Natural killer cell treated with Interleukin-12 subunit alpha and Interleukin-12 subunit beta and Interleukin-15 and Interleukin-18, amount 100 ng/mL, for 72 hours (primary cell): ENCODE results near the gene PEX1. TPM values are rescaled to one million over a fixed set of nuclear protein-coding genes. Genes with fewer than 3 reads are reported as not detected.
"Not testable (repeated sequence)": the region's sequence is repeated elsewhere in the genome, so short reads cannot be mapped to it uniquely, and the experiment has no call there.

Experiments
- ATAC-seq, 2 donors: fragments of 150-1000 bp; cut with Tn5 transposase in 1 of 2; sonication (Bioruptor Pico), chemical (Tn5 transposase) in 1 of 2; 2 replicates each; pipeline ENCODE4 v1.10.0; 2021
- DNase-seq: peaks from one replicate; pipeline ENCODE4 v3.0.0; 2022; ENCODE audit warnings: low spot score
- H3K27ac Mint-ChIP-seq, 2 donors: 1 replicate in 1 of 2; 2 replicates in 1 of 2; pipeline ENCODE4 v1.8.0; 2022; ENCODE audit warnings: mixed read lengths in 2 of 2, mild to moderate bottlenecking in 1 of 2, moderate library complexity in 1 of 2
- H3K27me3 Mint-ChIP-seq, 2 donors: 1 replicate in 1 of 2; 2 replicates in 1 of 2; pipeline ENCODE4 v1.8.0; 2022; ENCODE audit warnings: mixed read lengths in 2 of 2
- H3K36me3 Mint-ChIP-seq: one replicate; pipeline ENCODE4 v1.8.0; 2022; ENCODE audit warnings: mixed read lengths
- H3K4me1 Mint-ChIP-seq, 2 donors: 1 replicate in 1 of 2; 2 replicates in 1 of 2; pipeline ENCODE4 v1.8.0; 2022; ENCODE audit warnings: low read depth in 2 of 2, mixed read lengths in 2 of 2, mild to moderate bottlenecking in 1 of 2
- H3K4me3 Mint-ChIP-seq: one replicate; pipeline ENCODE4 v1.8.0; 2022; ENCODE audit warnings: mixed read lengths
- H3K9me3 Mint-ChIP-seq: 2 replicates; pipeline ENCODE4 v1.8.0; 2022; ENCODE audit warnings: mixed read lengths
- total RNA-seq, 2 donors: library from RNA; stranded (reverse); gene quantifications; one replicate each; pipeline ENCODE4 v1.2.3, GENCODE V29; 2022

PEX1 gene
- 10 to 100 TPM; 11.5 to 15.8 TPM for total RNA-seq

DNA sequence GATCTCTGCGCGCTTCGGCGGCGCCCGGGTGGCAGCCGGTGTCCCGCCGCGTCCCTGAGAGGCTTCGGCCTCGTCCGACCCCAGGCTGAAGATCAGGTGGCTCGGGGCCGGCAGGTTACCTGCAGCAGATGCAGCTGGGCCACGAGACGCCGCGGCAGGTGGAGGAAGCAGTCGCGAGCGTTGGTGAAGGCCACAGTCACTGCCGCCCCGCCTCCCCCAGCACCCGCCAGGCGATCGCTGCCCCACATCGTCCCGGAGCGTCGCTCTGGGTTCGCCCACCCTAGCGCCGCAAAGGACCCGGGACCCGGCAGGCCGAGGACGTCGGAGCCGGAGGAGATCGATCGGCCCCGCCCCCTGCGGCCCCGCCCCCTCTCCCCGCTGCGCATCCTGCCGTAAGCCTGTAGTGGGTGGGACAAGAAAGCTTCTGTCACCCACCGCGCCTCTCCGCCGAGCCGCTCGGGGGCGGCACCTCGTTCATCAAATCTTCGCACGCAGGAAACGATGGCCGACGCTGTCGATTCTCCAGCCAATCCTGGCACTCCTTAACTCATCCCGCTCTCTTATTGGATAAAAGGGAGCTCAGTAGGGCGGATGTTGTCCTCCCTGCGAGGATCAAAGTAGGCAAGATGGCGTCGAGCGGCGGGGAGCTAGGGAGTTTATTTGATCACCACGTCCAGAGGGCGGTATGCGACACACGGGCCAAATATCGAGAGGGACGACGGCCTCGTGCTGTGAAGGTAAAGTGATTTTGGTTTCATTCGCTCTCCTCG is at the start of gene PEX1, which contains the start of gene RBM48:
Gene PEX1 (minus strand): TSS at position 333 of the 770 bp plus-strand sequence. CDS start 85 bp downstream, at position 248.
Gene RBM48 (plus strand): TSS at position 608 of the 770 bp plus-strand sequence. CDS start 19 bp downstream, at position 627.
- H3K36me3 Mint-ChIP-seq: peaks cover 20% of the 10 kb centered on the region
- peak within 1 kb of the TSS; percentile 91 for H3K4me3 Mint-ChIP-seq
- H3K27me3 Mint-ChIP-seq: no peaks in the 10 kb centered on the region
- peak; percentile 98 for DNase-seq
- H3K27ac Mint-ChIP-seq: peak within 1 kb of the TSS; percentile 87 to 97
- peaks cover 29 to 39% of the 10 kb centered on the region in 2 donors for H3K4me1 Mint-ChIP-seq
- ATAC-seq: peak; percentile 97 to 98
- H3K9me3 Mint-ChIP-seq: no peaks in the 10 kb centered on the region

- no peak overlapping the region for H3K4me3 Mint-ChIP-seq
- H3K36me3 Mint-ChIP-seq: peaks cover 37% of the 10 kb centered on the region
- ATAC-seq: no peak
- no peaks in the 10 kb centered on the region for H3K27me3 Mint-ChIP-seq
- peaks cover 4 to 6% of the 10 kb centered on the region in 2 donors for H3K4me1 Mint-ChIP-seq
- H3K9me3 Mint-ChIP-seq: no peaks in the 10 kb centered on the region
- H3K27ac Mint-ChIP-seq: no peak overlapping the region
- DNase-seq: no peak
Observed at GRCh38 chr7:92576296-92576695, 48.0 kb upstream of the PEX1 start.

DNA sequence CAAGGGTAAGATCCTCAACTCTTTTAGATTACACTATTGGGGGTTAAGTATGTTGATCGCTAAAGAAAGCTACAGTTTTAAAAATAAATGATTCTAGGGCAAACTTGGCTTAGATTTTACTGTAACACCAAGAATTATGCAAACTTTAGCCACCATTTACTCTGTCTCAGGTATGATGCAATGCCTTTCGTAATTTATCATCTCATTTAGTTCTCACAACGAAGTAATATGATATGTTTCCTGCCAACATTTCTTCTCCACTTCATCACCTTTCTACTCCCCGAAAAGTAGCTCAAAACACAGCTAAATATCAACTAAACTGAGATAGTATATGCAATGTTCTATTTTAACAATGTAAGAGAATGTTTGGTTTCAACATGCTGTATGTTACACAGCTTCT is 40.8 kb upstream of the PEX1 start:
- peaks cover 11% of the 10 kb centered on the region in 2 donors for H3K4me1 Mint-ChIP-seq
- H3K27ac Mint-ChIP-seq: peak overlapping the region in 1 of 2 donors; percentile 58
- H3K36me3 Mint-ChIP-seq: peaks cover 30% of the 10 kb centered on the region
- H3K27me3 Mint-ChIP-seq: no peaks in the 10 kb centered on the region
- no peak overlapping the region for H3K4me3 Mint-ChIP-seq
- no peaks in the 10 kb centered on the region for H3K9me3 Mint-ChIP-seq
- no peak for ATAC-seq
- DNase-seq: no peak

DNA sequence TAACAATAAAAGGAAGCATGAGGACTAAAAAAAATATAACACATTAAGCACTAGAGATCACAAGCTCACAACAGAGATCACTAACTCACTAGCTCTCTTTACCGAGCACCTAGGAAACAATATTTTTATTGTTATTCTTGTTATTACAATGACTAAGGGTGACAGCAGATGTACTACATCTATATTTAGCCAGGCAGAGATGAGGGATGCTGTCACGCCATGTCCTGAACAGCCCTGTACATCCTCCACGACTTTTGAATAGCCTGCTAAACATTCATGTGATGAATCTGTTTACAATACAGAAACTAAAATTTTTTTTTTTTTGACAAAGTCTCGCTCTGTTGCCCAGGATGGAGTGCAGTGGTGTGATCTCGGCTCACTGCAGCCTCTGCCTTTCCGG is 39.1 kb upstream of the PEX1 start:
- peaks cover 8 to 9% of the 10 kb centered on the region in 2 donors for H3K4me1 Mint-ChIP-seq
- H3K36me3 Mint-ChIP-seq: peaks cover 38% of the 10 kb centered on the region
- no peak overlapping the region for H3K27ac Mint-ChIP-seq
- ATAC-seq (no peak), DNase-seq (no peak)
- H3K27me3 Mint-ChIP-seq: no peaks in the 10 kb centered on the region
- no peak overlapping the region for H3K4me3 Mint-ChIP-seq
- H3K9me3 Mint-ChIP-seq: no peaks in the 10 kb centered on the region

DNA sequence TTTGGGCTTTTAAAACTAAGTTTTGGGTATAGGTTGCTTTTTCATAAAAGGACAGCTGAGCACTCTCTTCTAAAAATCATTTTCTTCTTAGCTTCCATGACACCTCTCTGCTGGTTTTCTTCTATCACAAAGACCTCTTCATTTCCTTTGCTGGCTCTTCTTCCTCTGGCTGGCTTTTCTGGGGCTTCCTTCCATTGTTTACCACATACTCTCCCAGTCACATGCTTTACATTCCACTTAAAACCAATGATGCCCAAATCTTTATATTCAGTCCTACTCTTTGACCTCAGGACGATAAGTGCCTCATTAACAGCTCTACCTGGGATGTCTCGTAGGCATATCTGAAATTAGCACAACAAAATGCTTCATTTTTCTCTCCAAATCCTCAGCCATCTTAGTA is 35.0 kb upstream of the PEX1 start:
- Mint-ChIP-seq H3K4me1 (no peaks in the 10 kb centered on the region), H3K27me3 (no peaks in the 10 kb centered on the region), H3K27ac (peak overlapping the region; percentile 2 to 21), H3K4me3 (no peak overlapping the region), H3K9me3 (no peaks in the 10 kb centered on the region), H3K36me3 (peaks cover 22% of the 10 kb centered on the region)
- DNase-seq (no peak), ATAC-seq (no peak)

DNA sequence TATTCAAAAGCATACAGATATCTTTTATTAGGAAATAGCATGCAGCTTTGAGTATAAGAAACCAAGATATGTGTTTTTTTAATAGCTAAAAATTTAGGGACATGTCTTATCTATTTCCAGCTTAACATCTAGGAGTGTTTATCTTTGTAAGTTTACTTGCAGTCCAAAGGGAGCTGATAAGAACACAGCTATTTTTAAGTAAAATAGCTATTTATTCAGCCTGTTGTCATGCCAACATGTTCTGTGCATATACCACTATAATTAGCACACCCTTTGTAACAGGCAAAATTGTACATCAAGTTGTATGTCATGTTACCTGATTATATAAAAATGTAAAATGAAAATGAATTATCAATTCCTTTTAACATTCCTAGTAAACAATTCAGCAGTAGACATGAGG is 32.3 kb upstream of the PEX1 start:
- H3K9me3 Mint-ChIP-seq: no peaks in the 10 kb centered on the region
- H3K36me3 Mint-ChIP-seq: peaks cover 17% of the 10 kb centered on the region
- no peak overlapping the region for H3K4me3 Mint-ChIP-seq

GRCh38 chr7:92557808-92558362 is 29.6 kb upstream of the PEX1 start:
- no peaks in the 10 kb centered on the region for H3K27me3 Mint-ChIP-seq
- no peaks in the 10 kb centered on the region for H3K4me1 Mint-ChIP-seq
- no peak overlapping the region for H3K4me3 Mint-ChIP-seq
- H3K9me3 Mint-ChIP-seq: no peaks in the 10 kb centered on the region
- peaks cover 1% of the 10 kb centered on the region for H3K36me3 Mint-ChIP-seq
- peak overlapping the region in 1 of 2 donors; percentile 57 for H3K27ac Mint-ChIP-seq
- DNase-seq (no peak), ATAC-seq (no peak)

More for the DNA sequence above, 32.3 kb upstream of the PEX1 start:
- Mint-ChIP-seq H3K27me3 (no peaks in the 10 kb centered on the region), H3K4me1 (no peaks in the 10 kb centered on the region), H3K27ac (no peak overlapping the region)
- no peak for DNase-seq
- ATAC-seq: no peak

- Mint-ChIP-seq H3K4me3 (no peak overlapping the region), H3K36me3 (no peaks in the 10 kb centered on the region), H3K9me3 (no peaks in the 10 kb centered on the region), H3K27me3 (no peaks in the 10 kb centered on the region), H3K4me1 (no peaks in the 10 kb centered on the region), H3K27ac (no peak overlapping the region)
- ATAC-seq (no peak), DNase-seq (no peak)
Observed at GRCh38 chr7:92557249-92557648, 28.9 kb upstream of the PEX1 start.

- Mint-ChIP-seq H3K36me3 (no peaks in the 10 kb centered on the region), H3K9me3 (no peaks in the 10 kb centered on the region), H3K4me3 (no peak overlapping the region), H3K27ac (no peak overlapping the region), H3K27me3 (no peaks in the 10 kb centered on the region), H3K4me1 (no peaks in the 10 kb centered on the region)
- ATAC-seq (no peak), DNase-seq (no peak)
Observed at GRCh38 chr7:92550194-92550593, 21.9 kb upstream of the PEX1 start.

- Mint-ChIP-seq H3K4me3 (no peak overlapping the region), H3K27me3 (no peaks in the 10 kb centered on the region), H3K9me3 (no peaks in the 10 kb centered on the region), H3K36me3 (no peaks in the 10 kb centered on the region), H3K27ac (no peak overlapping the region), H3K4me1 (no peaks in the 10 kb centered on the region)
- ATAC-seq (peak in 1 of 2 donors; percentile 28), DNase-seq (no peak)
Observed at GRCh38 chr7:92547579-92547978, 19.3 kb upstream of the PEX1 start.

DNA sequence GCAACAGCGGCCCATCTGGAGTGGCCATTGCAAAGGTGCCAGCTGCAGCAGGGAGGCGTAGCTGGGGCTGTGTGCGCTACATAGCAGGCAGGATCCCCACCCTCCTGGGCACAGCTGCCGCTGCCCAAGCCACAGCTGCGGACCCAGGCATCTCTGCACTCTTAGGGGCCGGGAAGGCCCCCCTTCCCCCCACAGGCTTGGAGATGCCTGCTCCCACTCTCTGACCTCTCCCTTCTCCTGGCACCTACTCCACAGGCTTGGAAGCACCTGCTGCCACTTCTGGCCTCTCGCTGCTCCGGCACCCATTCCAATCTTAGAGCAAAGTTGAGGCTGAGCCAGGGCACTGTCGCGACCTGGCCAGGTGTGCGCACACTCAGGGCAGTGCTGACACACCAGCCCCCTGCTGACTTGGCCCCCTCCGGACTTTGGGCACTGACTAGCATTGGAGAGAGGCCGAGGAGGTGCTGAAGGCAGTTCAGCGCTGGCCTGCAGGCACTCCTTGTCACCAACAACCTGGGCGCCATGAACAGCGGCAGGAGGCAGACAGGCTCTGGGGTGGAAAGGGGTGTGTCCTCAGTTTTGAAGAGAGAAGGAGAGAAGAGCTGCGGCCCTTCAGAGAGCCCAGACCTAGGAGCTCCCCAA is 18.7 kb upstream of the PEX1 start:
- H3K4me1 Mint-ChIP-seq: no peaks in the 10 kb centered on the region
- no peaks in the 10 kb centered on the region for H3K36me3 Mint-ChIP-seq
- ATAC-seq: peak; percentile 27 to 50
- no peak for DNase-seq
- no peaks in the 10 kb centered on the region for H3K9me3 Mint-ChIP-seq
- H3K27me3 Mint-ChIP-seq: no peaks in the 10 kb centered on the region
- H3K27ac Mint-ChIP-seq: no peak overlapping the region
- H3K4me3 Mint-ChIP-seq: no peak overlapping the region

- H3K27me3 Mint-ChIP-seq, H3K9me3 Mint-ChIP-seq, DNase-seq, ATAC-seq, H3K36me3 Mint-ChIP-seq, H3K27ac Mint-ChIP-seq, H3K4me3 Mint-ChIP-seq, H3K4me1 Mint-ChIP-seq: not testable (repeated sequence)
Observed at GRCh38 chr7:92545116-92545515, 16.8 kb upstream of the PEX1 start.

GRCh38 chr7:92543542-92543941 is 15.2 kb upstream of the PEX1 start:
- H3K9me3 Mint-ChIP-seq, H3K27ac Mint-ChIP-seq, H3K4me1 Mint-ChIP-seq, H3K27me3 Mint-ChIP-seq, H3K36me3 Mint-ChIP-seq, H3K4me3 Mint-ChIP-seq, ATAC-seq, DNase-seq: not testable (repeated sequence)

DNA sequence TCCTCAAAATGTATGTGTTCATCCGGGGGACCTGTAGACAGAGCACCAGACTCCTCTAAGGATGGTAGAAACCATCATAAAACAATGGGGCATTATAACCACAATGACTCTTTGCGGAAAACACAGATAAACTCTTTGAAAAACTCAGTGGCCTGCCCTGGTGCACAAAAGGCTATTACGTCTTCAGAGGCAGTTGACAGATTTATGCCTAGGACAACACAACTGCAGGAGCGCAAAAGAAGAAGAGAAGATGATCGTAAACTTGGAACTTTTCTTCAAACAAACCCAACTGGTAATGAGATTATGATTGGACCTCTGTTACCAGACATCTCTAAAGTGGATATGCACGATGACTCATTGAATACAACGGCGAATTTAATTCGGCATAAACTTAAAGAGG is 6.3 kb upstream of the PEX1 start:
- no peak for DNase-seq
- Mint-ChIP-seq H3K4me3 (no peak overlapping the region), H3K36me3 (peaks cover 43% of the 10 kb centered on the region)

More for the DNA sequence above, 6.3 kb upstream of the PEX1 start:
- no peaks in the 10 kb centered on the region for H3K27me3 Mint-ChIP-seq
- peaks cover 15 to 29% of the 10 kb centered on the region in 2 donors for H3K4me1 Mint-ChIP-seq
- ATAC-seq: no peak
- H3K27ac Mint-ChIP-seq: no peak overlapping the region
- no peaks in the 10 kb centered on the region for H3K9me3 Mint-ChIP-seq
